Liver (tissue), 3 donors: Measurements from ENCODE around the gene TVP23A.

ENCODE experiments used
- GABPA ChIP-seq, 2 donors: IDR thresholded peaks in 1 of 2; conservative IDR thresholded peaks in 1 of 2; 2 replicates each; pipeline ENCODE4 v1.6.1; 2016; ENCODE audit warnings: antibody characterized with exemption in 2 of 2, mild to moderate bottlenecking in 1 of 2, moderate library complexity in 1 of 2
- RAD21 ChIP-seq, 2 donors: IDR thresholded peaks; 2 replicates each; pipeline ENCODE4 v1.6.1; 2016; ENCODE audit warnings: antibody characterized with exemption in 2 of 2, mild to moderate bottlenecking in 2 of 2
- REST ChIP-seq: IDR thresholded peaks from 2 replicates; pipeline ENCODE4 v1.6.1; 2016; ENCODE audit warnings: antibody characterized with exemption, mild to moderate bottlenecking
- SP1 ChIP-seq: IDR thresholded peaks from 2 replicates; pipeline ENCODE4 v1.6.1; 2018; ENCODE audit warnings: antibody characterized with exemption, mild to moderate bottlenecking
- TAF1 ChIP-seq: conservative IDR thresholded peaks from 2 replicates; pipeline ENCODE4 v1.6.1; 2016; ENCODE audit warnings: antibody characterized with exemption, mild to moderate bottlenecking
- TF ChIP-seq, protein P1 (sequence below): fragments of 150-350 bp; IDR thresholded peaks from 2 replicates; pipeline ENCODE4 v1.5.1; 2017; ENCODE audit warnings: improper control_type of control experiment, low read depth, low read length; ENCODE audit not compliant: missing input control
- TF ChIP-seq, protein P2 (sequence below): IDR thresholded peaks from 2 replicates; pipeline ENCODE4 v1.6.1; 2016; ENCODE audit warnings: antibody characterized with exemption
- TF ChIP-seq, protein P3 (sequence below): IDR thresholded peaks from 2 replicates; pipeline ENCODE4 v1.6.1; 2016; ENCODE audit warnings: antibody characterized with exemption
- donor health status: healthy.
- donor health status: healthy.

- TF ChIP-seq, protein P1, sequence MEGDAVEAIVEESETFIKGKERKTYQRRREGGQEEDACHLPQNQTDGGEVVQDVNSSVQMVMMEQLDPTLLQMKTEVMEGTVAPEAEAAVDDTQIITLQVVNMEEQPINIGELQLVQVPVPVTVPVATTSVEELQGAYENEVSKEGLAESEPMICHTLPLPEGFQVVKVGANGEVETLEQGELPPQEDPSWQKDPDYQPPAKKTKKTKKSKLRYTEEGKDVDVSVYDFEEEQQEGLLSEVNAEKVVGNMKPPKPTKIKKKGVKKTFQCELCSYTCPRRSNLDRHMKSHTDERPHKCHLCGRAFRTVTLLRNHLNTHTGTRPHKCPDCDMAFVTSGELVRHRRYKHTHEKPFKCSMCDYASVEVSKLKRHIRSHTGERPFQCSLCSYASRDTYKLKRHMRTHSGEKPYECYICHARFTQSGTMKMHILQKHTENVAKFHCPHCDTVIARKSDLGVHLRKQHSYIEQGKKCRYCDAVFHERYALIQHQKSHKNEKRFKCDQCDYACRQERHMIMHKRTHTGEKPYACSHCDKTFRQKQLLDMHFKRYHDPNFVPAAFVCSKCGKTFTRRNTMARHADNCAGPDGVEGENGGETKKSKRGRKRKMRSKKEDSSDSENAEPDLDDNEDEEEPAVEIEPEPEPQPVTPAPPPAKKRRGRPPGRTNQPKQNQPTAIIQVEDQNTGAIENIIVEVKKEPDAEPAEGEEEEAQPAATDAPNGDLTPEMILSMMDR: no peak
- TF ChIP-seq SP1 (no peak), RAD21 (IDR thresholded peaks at IDR 0.05) (no peak), REST (no peak), TAF1 (no peak), GABPA (IDR thresholded peaks at IDR 0.05 in 1 of 2, conservative IDR thresholded peaks at IDR 0.05 in 1 of 2) (no peak)
- TF ChIP-seq, protein P2, sequence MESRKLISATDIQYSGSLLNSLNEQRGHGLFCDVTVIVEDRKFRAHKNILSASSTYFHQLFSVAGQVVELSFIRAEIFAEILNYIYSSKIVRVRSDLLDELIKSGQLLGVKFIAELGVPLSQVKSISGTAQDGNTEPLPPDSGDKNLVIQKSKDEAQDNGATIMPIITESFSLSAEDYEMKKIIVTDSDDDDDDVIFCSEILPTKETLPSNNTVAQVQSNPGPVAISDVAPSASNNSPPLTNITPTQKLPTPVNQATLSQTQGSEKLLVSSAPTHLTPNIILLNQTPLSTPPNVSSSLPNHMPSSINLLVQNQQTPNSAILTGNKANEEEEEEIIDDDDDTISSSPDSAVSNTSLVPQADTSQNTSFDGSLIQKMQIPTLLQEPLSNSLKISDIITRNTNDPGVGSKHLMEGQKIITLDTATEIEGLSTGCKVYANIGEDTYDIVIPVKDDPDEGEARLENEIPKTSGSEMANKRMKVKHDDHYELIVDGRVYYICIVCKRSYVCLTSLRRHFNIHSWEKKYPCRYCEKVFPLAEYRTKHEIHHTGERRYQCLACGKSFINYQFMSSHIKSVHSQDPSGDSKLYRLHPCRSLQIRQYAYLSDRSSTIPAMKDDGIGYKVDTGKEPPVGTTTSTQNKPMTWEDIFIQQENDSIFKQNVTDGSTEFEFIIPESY: no peak
- TF ChIP-seq, protein P3, sequence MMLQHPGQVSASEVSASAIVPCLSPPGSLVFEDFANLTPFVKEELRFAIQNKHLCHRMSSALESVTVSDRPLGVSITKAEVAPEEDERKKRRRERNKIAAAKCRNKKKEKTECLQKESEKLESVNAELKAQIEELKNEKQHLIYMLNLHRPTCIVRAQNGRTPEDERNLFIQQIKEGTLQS: no peak
These were observed 11.9 kb downstream of the TVP23A start for GRCh38 chr16:10806698-10807097.
